ENCODE results near the gene RTL9. TPM values are rescaled to one million over a fixed set of nuclear protein-coding genes. Genes with fewer than 3 reads are reported as not detected.

RTL9 gene
- total RNA-seq, 1 donor from 2014 or later = 0.20 TPM

DNA sequence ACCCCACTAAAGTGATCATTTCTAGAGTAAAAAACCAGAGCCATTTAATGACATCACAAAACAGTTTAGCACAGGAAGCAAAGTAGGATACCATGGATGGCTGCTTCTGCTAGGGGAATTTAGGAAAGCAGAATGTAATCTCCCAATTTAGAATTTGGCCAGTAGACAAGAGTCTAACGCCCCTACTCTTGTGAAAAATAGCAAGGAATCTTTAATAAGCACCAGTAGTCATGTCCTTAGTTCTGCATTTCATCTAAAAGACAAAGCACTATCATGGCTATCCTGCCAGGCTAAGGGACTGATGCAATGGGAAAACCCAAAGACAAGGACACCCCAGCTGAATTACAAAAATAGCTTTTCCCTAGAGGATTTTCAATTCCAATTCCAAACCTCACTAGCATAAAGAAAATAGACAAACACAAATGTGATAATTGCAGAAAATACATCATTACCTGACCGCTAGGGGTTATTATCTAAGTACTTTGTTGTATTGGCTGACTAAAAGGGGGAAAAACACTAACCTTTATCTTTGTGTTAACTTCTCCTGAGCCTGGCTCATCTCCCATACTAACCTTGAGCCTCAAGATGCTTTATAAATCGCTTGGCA lies 38.2 kb upstream of the RTL9 start:
- Mint-ChIP-seq H3K4me3 (ENCODE audit: unreplicated experiment) (no peak overlapping the region), H3K27ac (ENCODE audit: unreplicated experiment) (no peak overlapping the region)

DNA sequence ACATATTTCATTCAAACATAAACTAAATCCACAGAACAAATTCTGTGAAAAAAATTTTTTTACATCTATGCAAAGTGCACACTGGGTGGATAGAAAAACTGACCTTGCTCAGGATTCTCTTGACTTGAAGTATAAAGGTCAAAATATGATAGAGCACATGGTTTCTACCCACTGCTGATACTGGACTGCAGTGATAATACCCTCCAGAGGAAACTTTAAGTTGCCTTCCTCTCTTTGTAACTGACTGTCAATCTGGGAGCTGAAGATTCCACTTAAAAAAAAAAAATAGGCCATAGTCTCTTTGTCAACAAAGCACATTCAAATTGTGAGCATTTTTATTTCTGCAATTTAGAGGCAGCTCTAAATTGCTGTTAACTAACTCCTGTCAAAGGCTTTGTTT lies 37.6 kb upstream of the RTL9 start:
- Mint-ChIP-seq H3K4me3 (ENCODE audit: unreplicated experiment) (no peak overlapping the region), H3K9me3 (ENCODE audit: low read depth) (peaks cover 7% of the 10 kb centered on the region), H3K27me3 (ENCODE audit: low read depth) (peaks cover 6% of the 10 kb centered on the region), H3K27ac (ENCODE audit: unreplicated experiment) (no peak overlapping the region), H3K4me1 (ENCODE audit: low read depth) (peaks cover 14% of the 10 kb centered on the region), H3K36me3 (ENCODE audit: low read depth) (no peaks in the 10 kb centered on the region)
- DNase-seq (ENCODE audit: low spot score) = no peak
- TF ChIP-seq, protein P1, sequence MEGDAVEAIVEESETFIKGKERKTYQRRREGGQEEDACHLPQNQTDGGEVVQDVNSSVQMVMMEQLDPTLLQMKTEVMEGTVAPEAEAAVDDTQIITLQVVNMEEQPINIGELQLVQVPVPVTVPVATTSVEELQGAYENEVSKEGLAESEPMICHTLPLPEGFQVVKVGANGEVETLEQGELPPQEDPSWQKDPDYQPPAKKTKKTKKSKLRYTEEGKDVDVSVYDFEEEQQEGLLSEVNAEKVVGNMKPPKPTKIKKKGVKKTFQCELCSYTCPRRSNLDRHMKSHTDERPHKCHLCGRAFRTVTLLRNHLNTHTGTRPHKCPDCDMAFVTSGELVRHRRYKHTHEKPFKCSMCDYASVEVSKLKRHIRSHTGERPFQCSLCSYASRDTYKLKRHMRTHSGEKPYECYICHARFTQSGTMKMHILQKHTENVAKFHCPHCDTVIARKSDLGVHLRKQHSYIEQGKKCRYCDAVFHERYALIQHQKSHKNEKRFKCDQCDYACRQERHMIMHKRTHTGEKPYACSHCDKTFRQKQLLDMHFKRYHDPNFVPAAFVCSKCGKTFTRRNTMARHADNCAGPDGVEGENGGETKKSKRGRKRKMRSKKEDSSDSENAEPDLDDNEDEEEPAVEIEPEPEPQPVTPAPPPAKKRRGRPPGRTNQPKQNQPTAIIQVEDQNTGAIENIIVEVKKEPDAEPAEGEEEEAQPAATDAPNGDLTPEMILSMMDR (IDR thresholded peaks at IDR 0.05) = no peak

More for the DNA sequence above, 38.2 kb upstream of the RTL9 start:
- H3K36me3 Mint-ChIP-seq (ENCODE audit: low read depth) = no peaks in the 10 kb centered on the region
- peaks cover 6% of the 10 kb centered on the region for H3K27me3 Mint-ChIP-seq (ENCODE audit: low read depth)
- no peak for DNase-seq (ENCODE audit: low spot score)
- peaks cover 2% of the 10 kb centered on the region for H3K9me3 Mint-ChIP-seq (ENCODE audit: low read depth)
- TF ChIP-seq, protein P1 (IDR thresholded peaks at IDR 0.05) = no peak
- H3K4me1 Mint-ChIP-seq (ENCODE audit: low read depth) = peaks cover 20% of the 10 kb centered on the region

DNA sequence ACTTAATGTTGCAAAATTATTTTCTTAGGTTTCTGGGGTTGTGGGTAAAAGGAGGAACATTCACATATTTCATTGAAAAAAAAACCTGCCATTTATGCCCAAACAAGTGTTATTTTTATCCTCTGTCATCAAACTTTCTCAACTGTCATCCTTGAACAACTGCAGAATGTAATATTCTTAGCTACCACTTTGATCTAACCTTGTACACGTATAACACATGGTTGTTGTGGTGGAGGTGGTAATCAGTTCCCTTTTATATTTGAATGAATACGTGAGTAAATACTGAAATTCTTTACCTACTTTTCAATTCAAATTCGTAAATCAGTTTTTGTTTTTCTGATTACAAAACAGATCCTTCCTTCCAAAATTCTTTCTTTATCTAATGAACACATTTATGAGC lies 37.0 kb upstream of the RTL9 start:
- Mint-ChIP-seq H3K9me3 (ENCODE audit: low read depth) (peaks cover 7% of the 10 kb centered on the region), H3K27me3 (ENCODE audit: low read depth) (peaks cover 6% of the 10 kb centered on the region)

GRCh38 chrX:110322603-110323002 lies 36.0 kb upstream of the RTL9 start:
- no peaks in the 10 kb centered on the region for H3K36me3 Mint-ChIP-seq (ENCODE audit: low read depth)
- DNase-seq (ENCODE audit: low spot score) = no peak
- peaks cover 6% of the 10 kb centered on the region for H3K27me3 Mint-ChIP-seq (ENCODE audit: low read depth)
- H3K4me1 Mint-ChIP-seq (ENCODE audit: low read depth) = peaks cover 6% of the 10 kb centered on the region
- TF ChIP-seq, protein P1 (IDR thresholded peaks at IDR 0.05) = no peak
- no peak overlapping the region for H3K4me3 Mint-ChIP-seq (ENCODE audit: unreplicated experiment)
- H3K27ac Mint-ChIP-seq (ENCODE audit: unreplicated experiment) = no peak overlapping the region
- H3K9me3 Mint-ChIP-seq (ENCODE audit: low read depth) = peaks cover 7% of the 10 kb centered on the region

More for the DNA sequence above, 37.0 kb upstream of the RTL9 start:
- DNase-seq (ENCODE audit: low spot score) = no peak
- Mint-ChIP-seq H3K27ac (ENCODE audit: unreplicated experiment) (no peak overlapping the region), H3K4me3 (ENCODE audit: unreplicated experiment) (no peak overlapping the region), H3K36me3 (ENCODE audit: low read depth) (no peaks in the 10 kb centered on the region), H3K4me1 (ENCODE audit: low read depth) (peaks cover 8% of the 10 kb centered on the region)
- TF ChIP-seq, protein P1 (IDR thresholded peaks at IDR 0.05) = no peak

- Mint-ChIP-seq H3K4me3 (ENCODE audit: unreplicated experiment) (no peak overlapping the region), H3K27me3 (ENCODE audit: low read depth) (peaks cover 6% of the 10 kb centered on the region), H3K9me3 (ENCODE audit: low read depth) (peaks cover 10% of the 10 kb centered on the region), H3K36me3 (ENCODE audit: low read depth) (no peaks in the 10 kb centered on the region), H3K4me1 (ENCODE audit: low read depth) (no peaks in the 10 kb centered on the region), H3K27ac (ENCODE audit: unreplicated experiment) (no peak overlapping the region)
- DNase-seq (ENCODE audit: low spot score) = no peak
- TF ChIP-seq, protein P1 (IDR thresholded peaks at IDR 0.05) = no peak
Measured at GRCh38 chrX:110326712-110327111, 31.9 kb upstream of the RTL9 start.

Data from chondrocyte (in vitro differentiated cells).